Hematopoietic multipotent progenitor cell treated with erythropoietin and hydrocortisone succinate and interleukin-3 and kit ligand, for 4 days (in vitro differentiated cells): ENCODE measurements around the gene ZNF354B.
A peak's percentile ranks its signal among the peaks of the same experiment; 100 is the strongest.

Experiments
- DNase-seq: peaks from one replicate; pipeline ENCODE4 v3.0.0-alpha.2; 2015

Gene ZNF354B

DNA sequence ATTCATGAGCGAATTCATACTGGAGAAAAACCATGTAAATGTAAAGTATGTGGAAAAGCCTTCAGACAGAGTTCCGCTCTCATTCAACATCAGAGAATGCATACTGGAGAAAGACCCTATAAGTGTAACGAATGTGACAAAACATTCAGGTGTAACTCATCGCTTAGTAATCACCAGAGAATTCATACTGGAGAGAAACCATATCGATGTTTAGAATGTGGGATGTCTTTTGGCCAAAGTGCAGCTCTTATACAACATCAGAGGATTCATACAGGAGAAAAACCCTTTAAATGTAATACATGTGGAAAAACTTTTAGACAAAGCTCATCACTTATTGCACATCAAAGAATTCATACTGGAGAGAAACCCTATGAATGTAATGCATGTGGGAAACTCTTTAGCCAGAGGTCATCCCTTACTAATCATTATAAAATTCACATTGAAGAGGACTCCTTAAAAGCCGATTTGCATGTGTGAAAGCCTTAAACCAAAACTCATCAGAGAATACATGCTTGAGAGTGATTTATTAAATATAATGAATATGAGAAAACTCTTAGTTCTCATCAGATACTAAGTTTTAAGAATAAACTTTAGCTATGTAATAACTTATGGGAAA, 24.2 kb downstream of the ZNF354B start:
- DNase-seq, result no peak

DNA sequence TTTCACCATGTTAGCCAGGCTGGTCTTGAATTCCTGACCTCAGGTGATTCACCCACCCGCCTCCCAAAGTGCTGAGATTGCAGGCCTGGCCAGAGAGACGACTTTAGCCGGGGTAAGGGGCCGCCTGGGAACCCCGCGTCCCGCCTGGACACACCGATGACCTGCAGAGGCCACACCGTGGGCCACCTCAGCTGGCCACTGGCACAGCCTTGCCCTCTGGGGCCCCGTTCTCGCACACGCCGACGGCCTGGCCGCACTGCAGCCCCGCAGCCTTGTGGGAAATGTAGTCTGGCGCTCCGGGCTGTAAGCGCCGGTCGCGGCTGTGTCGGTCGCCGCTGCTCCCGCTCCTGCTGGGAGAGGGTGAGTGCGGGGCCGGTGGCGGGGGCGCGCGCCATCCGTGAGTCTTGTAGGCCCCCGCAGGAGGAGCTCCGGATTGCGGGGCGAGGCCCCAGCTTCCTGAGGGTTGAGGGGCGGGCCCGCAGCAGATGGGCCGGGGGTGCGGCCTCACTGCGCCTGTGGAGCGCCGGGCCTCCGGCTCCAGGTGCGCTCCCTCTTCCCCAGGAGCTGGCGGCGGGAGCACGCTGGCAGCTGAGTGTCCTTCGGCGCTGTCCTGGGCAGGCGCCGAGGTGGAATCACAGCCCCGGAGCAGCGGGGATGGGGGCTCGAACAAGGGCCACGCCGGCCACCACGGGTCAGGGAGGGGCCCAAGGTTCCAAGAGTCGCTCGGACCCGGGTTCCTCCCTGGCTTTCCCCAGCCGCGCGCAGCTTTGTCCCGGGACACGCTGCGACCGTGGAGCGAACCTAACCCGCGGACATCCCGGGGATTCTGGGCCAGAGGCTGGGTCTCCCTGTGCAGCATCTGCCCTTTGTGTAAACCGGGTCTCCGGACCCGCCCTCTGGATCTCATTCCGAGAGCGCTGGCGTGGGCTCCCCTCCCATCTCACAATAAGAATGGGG, 36.1 kb downstream of the ZNF354B start, which contains the start of gene ZFP2:
Gene ZFP2 (plus strand): TSS at position 299 of the 957 bp plus-strand sequence. CDS start 35,401 bp downstream, outside the sequence.
- peak; percentile 33 for DNase-seq

- DNase-seq, result no peak
These were observed 39.5 kb downstream of the ZNF354B start for GRCh38 chr5:178899289-178899688.

DNA sequence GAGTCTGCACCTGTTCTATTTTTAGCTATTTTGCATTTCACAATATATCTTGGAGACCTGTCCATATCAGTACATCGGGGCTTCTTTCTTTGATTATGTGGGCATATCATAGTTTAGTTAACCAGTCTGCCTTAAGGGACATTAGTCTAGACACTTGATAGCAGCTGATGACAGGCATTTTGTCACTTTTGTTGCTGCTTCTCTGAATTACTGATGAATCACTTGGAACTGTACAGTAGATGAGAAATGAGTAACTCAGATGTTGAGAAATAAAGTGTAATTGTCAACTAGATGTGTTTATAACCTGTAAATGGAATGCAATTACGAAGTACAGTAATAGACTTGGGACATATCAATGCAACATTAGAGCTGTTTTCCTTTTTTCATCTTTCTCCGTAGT, 43.1 kb downstream of the ZNF354B start:
- no peak for DNase-seq

GRCh38 chr5:178931846-178932760, 72.3 kb downstream of the ZNF354B start:
- peak; percentile 11 for DNase-seq
